RWPE1 (cell line): ENCODE data around the gene ATL2.

ENCODE experiments used
- CTCF ChIA-PET: fragments of 350-600 bp; sonication (Branson Sonifier 250); formaldehyde crosslinking; extraction: SDS; loops from one replicate; lab custom pipeline; 2021; lab: Yijun Ruan, JAX
- POLR2A ChIA-PET: fragments of 400-600 bp; formaldehyde crosslinking; extraction: SDS; loops from one replicate; lab custom pipeline; 2020; ENCODE audit warnings: antibody characterized with exemption; ENCODE audit not compliant: low non-redundant PET; lab: Yijun Ruan, JAX
- DNase-seq: peaks from one replicate; pipeline ENCODE4 v3.0.0; 2012; ENCODE audit warnings: low spot score
- H3K27ac ChIP-seq: fragments of 450-650 bp; 2 replicates; pipeline ENCODE4 v1.5.1; 2017
- TF ChIP-seq, protein P1 (sequence below): fragments of 450-650 bp; conservative IDR thresholded peaks from 2 replicates; pipeline ENCODE4 v1.5.1; 2017; ENCODE audit warnings: low read depth, mild to moderate bottlenecking

ATL2 gene

DNA sequence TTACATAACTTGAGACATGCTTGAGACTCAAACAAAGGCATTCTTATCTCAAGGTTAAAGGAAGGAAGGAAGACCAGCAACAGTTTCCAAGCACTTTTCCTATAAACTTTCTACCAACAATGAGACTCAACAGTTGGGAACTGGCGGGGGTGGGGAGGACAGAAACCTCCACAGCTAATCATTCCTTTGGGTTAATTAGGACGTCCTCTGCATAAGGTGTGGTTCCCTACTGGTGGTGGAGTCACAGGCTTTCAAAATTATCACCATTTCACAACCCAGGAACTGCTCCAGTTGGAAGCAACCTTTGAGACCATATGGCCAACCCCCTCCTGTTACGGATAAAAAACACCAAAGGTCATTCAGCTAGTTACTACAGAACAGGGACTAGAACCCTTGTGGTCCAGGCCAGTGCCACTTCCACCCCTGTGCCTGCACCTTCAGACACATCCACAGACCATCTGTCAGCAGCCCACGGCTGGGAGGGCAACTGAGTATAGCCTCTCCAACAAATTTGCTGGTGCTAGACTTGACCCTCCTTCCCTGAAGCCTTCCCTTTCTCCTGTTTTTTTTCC is 30.1 kb upstream of the ATL2 start:
- TF ChIP-seq, protein P1, sequence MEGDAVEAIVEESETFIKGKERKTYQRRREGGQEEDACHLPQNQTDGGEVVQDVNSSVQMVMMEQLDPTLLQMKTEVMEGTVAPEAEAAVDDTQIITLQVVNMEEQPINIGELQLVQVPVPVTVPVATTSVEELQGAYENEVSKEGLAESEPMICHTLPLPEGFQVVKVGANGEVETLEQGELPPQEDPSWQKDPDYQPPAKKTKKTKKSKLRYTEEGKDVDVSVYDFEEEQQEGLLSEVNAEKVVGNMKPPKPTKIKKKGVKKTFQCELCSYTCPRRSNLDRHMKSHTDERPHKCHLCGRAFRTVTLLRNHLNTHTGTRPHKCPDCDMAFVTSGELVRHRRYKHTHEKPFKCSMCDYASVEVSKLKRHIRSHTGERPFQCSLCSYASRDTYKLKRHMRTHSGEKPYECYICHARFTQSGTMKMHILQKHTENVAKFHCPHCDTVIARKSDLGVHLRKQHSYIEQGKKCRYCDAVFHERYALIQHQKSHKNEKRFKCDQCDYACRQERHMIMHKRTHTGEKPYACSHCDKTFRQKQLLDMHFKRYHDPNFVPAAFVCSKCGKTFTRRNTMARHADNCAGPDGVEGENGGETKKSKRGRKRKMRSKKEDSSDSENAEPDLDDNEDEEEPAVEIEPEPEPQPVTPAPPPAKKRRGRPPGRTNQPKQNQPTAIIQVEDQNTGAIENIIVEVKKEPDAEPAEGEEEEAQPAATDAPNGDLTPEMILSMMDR, result no peak
- DNase-seq, result no peak
- POLR2A ChIA-PET, result no interaction called here
- CTCF ChIA-PET, result no interaction called here
- no peak overlapping the region for H3K27ac ChIP-seq

DNA sequence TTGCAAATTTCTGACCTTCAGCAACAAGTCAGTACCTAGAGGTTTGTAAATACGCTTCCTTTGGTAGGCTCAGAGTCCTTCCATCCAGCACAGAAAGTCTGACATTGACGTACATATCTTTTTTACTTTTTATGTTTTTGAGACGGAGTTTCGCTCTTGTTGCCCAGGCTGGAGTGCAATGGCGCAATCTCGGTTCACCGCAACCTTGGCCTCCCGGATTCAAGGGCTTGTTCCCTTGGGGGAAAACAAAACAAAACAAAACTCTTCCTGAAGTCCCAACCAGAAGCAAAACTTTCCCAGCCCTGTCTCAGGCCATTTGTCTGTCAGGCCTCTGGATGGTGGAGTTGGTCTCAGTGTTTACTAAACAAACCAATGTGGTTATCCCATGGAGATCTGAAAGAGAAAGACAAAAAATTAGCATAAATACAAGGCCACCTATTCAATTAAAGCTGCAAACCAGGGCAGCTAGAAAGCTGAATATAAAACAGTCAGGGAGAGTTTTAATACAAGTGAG is 29.6 kb upstream of the ATL2 start:
- no peak overlapping the region for H3K27ac ChIP-seq
- POLR2A ChIA-PET, result no interaction called here
- TF ChIP-seq, protein P1, result no peak
- CTCF ChIA-PET, result no interaction called here
- no peak for DNase-seq

DNA sequence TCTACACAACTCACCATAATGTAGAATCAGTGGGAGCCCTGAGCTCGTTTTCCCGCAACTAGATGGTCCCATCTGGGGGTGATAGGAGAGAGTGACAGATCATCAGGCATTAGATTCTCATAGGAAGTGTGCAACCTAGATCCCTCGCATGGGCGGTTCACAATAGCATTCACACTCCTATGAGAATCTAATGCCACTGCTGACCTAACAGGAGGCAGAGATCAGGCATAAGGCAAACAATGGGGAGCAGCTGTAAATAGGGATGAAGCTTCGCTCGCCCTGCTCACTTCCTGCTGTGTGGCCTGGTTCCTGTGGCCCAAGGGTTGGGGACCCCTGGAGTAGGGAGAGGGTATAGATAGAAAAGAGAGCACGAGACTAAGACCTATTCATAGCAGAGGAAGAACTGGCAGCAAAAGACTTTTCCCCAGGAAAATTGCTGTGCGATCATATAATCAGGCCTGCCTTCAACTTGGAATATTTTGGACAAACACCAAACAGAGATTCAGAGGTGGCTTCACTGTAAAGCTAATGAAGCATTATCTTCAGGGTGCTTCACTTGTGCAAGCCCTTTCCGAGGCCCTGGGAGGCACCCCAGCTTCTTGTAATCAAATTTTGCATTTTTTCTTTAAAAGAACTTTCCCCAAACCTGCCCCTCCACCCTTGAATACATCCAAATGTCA is 29.0 kb upstream of the ATL2 start:
- CTCF ChIA-PET, result no interaction called here
- no peak overlapping the region for H3K27ac ChIP-seq
- TF ChIP-seq, protein P1, result no peak
- POLR2A ChIA-PET, result no interaction called here
- DNase-seq, result no peak

DNA sequence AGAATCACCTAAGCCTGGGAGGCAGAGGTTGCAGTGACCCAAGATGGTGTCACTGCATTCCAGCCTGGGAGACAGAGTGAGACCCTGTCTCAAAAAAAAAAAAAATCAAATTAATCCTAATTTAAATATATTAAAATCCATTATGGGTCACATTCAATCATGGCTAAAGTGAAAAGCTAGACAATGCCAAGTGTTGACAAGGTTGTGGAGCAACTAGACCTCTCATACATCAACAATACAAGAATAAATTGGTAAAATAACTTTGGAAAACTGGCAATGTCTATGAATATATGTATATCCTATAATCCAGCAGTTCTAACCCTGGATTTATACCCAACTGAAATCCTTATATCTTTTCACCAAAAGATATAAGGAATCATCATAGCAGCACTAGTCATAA is 23.4 kb upstream of the ATL2 start:
- ChIA-PET CTCF (interaction anchor here (0.6 kb wide), 2 partner anchors 121 to 728 kb away, joined by 3 to 4 read pairs; no protein-coding TSS in a partner anchor), POLR2A (interaction anchor here (0.6 kb wide), 1 partner anchor 59 kb away, joined by 3 read pairs; no protein-coding TSS in a partner anchor)
- no peak overlapping the region for H3K27ac ChIP-seq
- no peak for DNase-seq
- TF ChIP-seq, protein P1, result no peak

DNA sequence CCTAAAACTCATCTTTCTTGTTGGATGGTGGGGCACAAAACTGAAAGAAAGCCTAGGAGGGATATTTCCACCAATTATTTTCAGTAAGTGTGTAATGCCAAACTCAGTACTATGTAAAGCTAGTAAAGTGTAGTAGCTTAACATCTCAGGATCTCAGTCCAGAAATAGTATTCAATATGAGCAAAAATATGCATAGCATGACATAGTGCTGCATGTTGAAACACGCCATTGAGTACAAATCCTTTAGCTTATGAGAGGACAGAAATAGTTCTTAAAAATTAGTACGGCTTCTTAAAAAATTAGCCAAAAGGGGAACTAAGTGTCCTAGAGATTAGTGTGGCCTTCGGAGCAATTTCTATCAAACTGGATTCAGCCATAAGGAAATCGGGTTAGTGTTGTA is 21.7 kb upstream of the ATL2 start:
- POLR2A ChIA-PET, result no interaction called here
- peak; percentile 42 for DNase-seq
- TF ChIP-seq, protein P1, result no peak
- CTCF ChIA-PET, result interaction anchor here (0.6 kb wide), 1 partner anchor 70 kb away, joined by 5 read pairs; no protein-coding TSS in a partner anchor
- peak overlapping the region; percentile 74 for H3K27ac ChIP-seq

DNA sequence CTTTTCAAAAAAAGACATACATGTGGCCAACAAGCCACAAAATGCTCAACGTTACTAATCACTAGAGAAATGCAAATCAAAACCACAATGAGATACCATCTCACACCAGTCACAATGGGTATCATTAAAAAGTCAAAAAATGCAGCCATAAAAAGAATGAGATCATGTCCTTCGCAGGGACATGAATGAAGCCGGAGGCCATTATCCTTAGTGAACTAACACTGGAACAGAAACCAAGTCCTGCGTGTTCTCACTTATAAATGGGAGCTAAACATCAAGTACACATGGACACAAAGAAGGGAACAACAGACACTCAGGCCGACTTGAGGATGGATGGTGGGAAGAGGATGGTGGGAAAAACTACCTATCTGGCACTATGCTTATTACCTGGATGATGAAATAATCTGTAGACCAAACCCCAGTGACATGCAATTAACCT is 17.8 kb upstream of the ATL2 start:
- no peak overlapping the region for H3K27ac ChIP-seq
- POLR2A ChIA-PET, result no interaction called here

More for the DNA sequence above, 17.8 kb upstream of the ATL2 start:
- CTCF ChIA-PET, result no interaction called here
- DNase-seq, result no peak
- TF ChIP-seq, protein P1, result no peak
